Activated CD4-positive, CD25-positive, alpha-beta regulatory T cell treated with anti-CD3 and anti-CD28 coated beads, Interleukin-2, amount 50 U/mL, for 24 hours (primary cell): ENCODE measurements around the gene SNTG2.
"Not testable (repeated sequence)": the region's sequence is repeated elsewhere in the genome, so short reads cannot be mapped to it uniquely, and the experiment has no call there.

ENCODE experiments used
- ATAC-seq, 2 donors: fragments of 150-1000 bp; cut with Tn5 transposase; one replicate each; pipeline ENCODE4 v1.10.0; 2021; ENCODE audit warnings: mild to moderate bottlenecking in 1 of 2, moderate library complexity in 1 of 2

The SNTG2 gene

GRCh38 chr2:950080-950966 is at the start of gene SNTG2:
Gene SNTG2 (plus strand): TSS chr2:950849. CDS start chr2:950997, 148 bp downstream.
- no peak for ATAC-seq

GRCh38 chr2:902584-902983 is 48.1 kb upstream of the SNTG2 start:
- no peak for ATAC-seq

- ATAC-seq: no peak
Observed at GRCh38 chr2:903223-903900, 47.3 kb upstream of the SNTG2 start.

- ATAC-seq: no peak
Observed at GRCh38 chr2:904246-905024, 46.2 kb upstream of the SNTG2 start.

- no peak for ATAC-seq
Observed at GRCh38 chr2:905091-905832, 45.4 kb upstream of the SNTG2 start.

- ATAC-seq: no peak
Observed at GRCh38 chr2:905833-906140, 44.9 kb upstream of the SNTG2 start.

- no peak for ATAC-seq
Observed at GRCh38 chr2:907706-908105, 42.9 kb upstream of the SNTG2 start.

- ATAC-seq: no peak
Observed at GRCh38 chr2:908568-908967, 42.1 kb upstream of the SNTG2 start.

- ATAC-seq: not testable (repeated sequence)
Observed at GRCh38 chr2:909764-910379, 40.8 kb upstream of the SNTG2 start.

GRCh38 chr2:910698-911097 is 40.0 kb upstream of the SNTG2 start:
- ATAC-seq: no peak

- no peak for ATAC-seq
Observed at GRCh38 chr2:915979-916378, 34.7 kb upstream of the SNTG2 start.

GRCh38 chr2:916935-917334 is 33.7 kb upstream of the SNTG2 start:
- no peak for ATAC-seq

GRCh38 chr2:919672-920071 is 31.0 kb upstream of the SNTG2 start:
- ATAC-seq: no peak

GRCh38 chr2:920573-920972 is 30.1 kb upstream of the SNTG2 start:
- ATAC-seq: no peak

- ATAC-seq: no peak
Observed at GRCh38 chr2:920999-921398, 29.6 kb upstream of the SNTG2 start.

- no peak for ATAC-seq
Observed at GRCh38 chr2:922185-922584, 28.5 kb upstream of the SNTG2 start.

- no peak for ATAC-seq
Observed at GRCh38 chr2:923832-924601, 26.6 kb upstream of the SNTG2 start.

- ATAC-seq: no peak
Observed at GRCh38 chr2:924701-925100, 25.9 kb upstream of the SNTG2 start.

- no peak for ATAC-seq
Observed at GRCh38 chr2:925309-925708, 25.3 kb upstream of the SNTG2 start.

GRCh38 chr2:925711-926110 is 24.9 kb upstream of the SNTG2 start:
- no peak for ATAC-seq

- ATAC-seq: no peak
Observed at GRCh38 chr2:926259-926793, 24.3 kb upstream of the SNTG2 start.
